GM12892 (cell line): ENCODE results near the gene FANCE.

Experiments used
- DNase-seq: peaks from one replicate; pipeline ENCODE4 v3.0.0; 2011; ENCODE audit not compliant: insufficient read length
- FAIRE-seq: peaks from 2 replicates; lab custom pipeline; 2011; peaks lifted over from hg19 to GRCh38; lab: Jason Lieb, UNC
- POLR2A ChIP-seq: IDR thresholded peaks from 2 replicates; pipeline ENCODE4 v1.6.1; 2011; ENCODE audit warnings: low read depth, low read length, control low read depth
- POLR2AphosphoS5 ChIP-seq: IDR thresholded peaks from 2 replicates; pipeline ENCODE4 v1.6.1; 2011; ENCODE audit warnings: low read depth, low read length, control low read depth
- TAF1 ChIP-seq: IDR thresholded peaks from 2 replicates; pipeline ENCODE4 v1.6.1; 2011; ENCODE audit warnings: low read depth, mild to moderate bottlenecking, control low read depth, low read length, borderline replicate concordance

FANCE gene

DNA sequence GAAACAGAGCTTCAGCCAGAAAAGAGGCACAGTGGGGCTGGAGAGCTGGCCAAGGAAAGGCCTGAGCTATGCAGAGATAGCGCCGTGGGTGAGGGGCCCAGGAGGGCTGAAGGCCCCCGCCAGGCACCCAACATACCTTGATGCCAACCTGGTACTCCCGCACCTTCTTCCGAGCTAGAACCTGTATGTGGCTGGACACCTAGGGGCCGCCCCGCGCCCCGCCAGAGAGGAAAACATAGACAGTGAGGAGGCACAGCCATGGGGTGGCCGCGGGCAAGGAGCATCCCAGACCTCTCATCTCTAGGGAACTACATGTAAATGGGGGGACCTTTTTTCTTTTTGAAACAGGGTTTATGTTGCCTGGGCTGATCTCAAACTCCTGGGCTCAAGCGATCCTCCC, 28.0 kb downstream of the FANCE start:
- FAIRE-seq (no peak), DNase-seq (no peak)
- no peak for TF ChIP-seq POLR2A
- no peak for TF ChIP-seq TAF1
- TF ChIP-seq POLR2AphosphoS5 = no peak

DNA sequence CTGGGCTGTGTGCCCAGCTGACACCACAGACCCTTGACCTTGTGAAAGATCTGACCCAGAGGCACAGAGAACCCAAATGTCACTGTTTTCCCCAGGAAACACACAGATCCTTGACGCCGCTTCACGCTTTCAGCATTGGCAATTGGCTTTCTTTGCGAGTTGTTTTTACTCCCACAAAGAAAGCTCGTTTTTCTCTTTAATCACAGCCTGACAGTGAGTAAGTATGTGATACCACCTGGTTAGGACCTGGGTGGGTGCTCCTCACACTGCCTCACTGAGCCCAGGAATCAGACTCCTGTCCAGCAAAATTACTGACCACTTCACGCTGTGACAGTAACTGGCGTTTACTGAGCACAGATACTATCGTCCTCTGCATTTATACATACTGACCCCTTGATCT, 29.1 kb downstream of the FANCE start:
- FAIRE-seq = no peak
- TF ChIP-seq POLR2A = no peak
- TF ChIP-seq POLR2AphosphoS5 = no peak
- TF ChIP-seq TAF1 = no peak

DNA sequence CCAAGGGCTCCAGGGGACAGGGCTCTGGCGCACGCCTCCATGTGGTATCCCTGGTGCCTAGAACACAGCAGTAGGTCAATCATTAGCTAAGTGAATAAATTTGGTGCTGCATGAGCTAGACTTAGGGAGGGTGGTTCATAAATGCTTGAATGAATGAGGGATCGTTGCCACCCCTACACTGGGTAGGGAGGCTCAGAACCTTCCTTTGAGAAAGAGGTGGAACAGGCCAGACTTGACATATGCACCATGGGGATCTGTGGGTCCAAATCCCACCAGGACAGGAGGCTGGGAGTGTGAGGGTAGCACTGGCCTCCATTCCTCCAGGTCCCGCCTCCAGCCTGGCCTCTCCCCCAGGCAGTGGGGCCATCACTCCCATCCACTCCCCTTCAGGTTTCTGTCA, 30.9 kb downstream of the FANCE start:
- DNase-seq = no peak
- no peak for FAIRE-seq
- TF ChIP-seq TAF1 = no peak
- TF ChIP-seq POLR2A = no peak
- TF ChIP-seq POLR2AphosphoS5 = no peak

More for the DNA sequence above, 29.1 kb downstream of the FANCE start:
- no peak for DNase-seq

DNA sequence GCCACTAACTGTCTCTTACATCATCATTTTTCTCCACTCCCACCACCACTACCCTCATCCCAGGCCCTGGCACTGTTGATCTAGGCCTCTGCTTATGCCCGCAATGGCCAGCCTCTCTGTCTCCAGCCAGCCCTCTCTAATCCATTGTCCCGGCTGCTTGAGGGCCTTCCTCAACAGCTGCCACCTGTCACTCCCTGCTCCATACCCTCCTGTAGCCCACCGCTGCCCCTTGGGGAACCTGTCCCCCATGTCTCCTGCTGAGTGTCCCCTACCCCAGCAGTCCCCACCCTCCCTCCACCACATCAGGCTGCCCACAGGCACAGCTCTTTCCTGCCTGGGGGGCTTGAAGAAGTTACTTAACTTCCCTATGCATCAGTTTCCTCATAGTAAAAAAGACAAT, 31.4 kb downstream of the FANCE start:
- DNase-seq (no peak), FAIRE-seq (no peak)
- no peak for TF ChIP-seq TAF1
- TF ChIP-seq POLR2A = no peak
- no peak for TF ChIP-seq POLR2AphosphoS5

DNA sequence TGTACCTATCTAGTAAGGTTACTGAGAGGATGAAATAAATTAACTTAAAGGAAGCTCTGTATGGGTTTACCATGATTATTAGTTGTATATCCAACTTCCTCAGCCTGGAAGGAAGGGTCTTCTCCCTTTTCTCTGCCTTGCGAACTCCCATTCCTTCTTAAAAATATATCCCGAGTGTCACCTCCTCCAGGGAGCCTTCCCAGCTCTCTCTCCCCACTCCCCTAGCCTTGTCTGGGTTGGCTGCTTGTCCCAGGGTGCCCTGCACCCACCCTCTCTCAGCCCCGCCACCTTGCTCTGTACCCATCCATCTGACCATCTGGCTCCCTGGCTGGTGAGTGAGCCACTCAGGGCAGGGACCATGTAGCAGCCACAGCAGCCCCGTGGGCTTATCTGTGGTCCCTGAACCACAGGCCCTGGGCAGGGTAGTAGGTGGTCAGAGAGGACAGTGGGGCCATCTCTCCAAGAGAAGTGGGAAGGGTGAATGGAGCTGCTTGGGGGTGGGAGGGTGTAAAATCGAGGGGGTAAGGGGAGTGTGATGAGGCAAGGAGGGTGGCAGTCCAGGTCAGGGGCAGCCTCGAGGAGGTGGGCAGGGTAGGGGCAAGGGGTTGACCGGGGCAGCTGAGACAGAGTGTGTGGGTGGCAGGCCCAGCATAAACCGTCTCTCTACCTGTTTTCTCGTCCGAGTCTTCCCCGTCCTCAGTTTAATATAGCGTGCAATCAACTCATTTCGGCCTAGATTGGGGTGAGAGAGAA, 31.9 kb downstream of the FANCE start:
- DNase-seq (no peak), FAIRE-seq (no peak)
- no peak for TF ChIP-seq TAF1
- TF ChIP-seq POLR2A = no peak
- no peak for TF ChIP-seq POLR2AphosphoS5

DNA sequence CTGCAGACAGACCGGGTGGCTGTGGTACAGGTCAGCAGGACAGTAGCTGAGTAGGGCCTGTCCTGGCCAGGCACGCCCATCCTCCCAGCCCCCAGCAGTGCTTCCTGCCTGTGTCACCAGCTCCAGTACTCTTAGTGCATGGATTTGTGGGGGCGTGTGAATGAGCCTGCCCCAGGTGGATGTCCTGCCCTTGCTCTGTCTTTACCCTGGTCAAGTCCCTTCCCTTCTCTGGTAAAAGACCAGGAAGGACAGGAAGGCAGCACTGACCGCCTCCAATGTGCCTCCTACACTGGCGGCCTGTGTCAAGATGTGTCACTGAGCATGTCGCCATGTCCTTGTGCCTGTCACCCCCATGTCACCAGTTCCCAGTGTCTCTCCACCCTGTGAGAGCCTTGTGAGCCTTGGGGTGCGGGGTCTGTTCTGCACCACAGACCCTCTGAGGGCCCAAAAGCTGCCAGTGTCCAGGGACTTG, 32.8 kb downstream of the FANCE start:
- DNase-seq (no peak), FAIRE-seq (no peak)
- TF ChIP-seq POLR2A (no peak), TAF1 (no peak), POLR2AphosphoS5 (no peak)

DNA sequence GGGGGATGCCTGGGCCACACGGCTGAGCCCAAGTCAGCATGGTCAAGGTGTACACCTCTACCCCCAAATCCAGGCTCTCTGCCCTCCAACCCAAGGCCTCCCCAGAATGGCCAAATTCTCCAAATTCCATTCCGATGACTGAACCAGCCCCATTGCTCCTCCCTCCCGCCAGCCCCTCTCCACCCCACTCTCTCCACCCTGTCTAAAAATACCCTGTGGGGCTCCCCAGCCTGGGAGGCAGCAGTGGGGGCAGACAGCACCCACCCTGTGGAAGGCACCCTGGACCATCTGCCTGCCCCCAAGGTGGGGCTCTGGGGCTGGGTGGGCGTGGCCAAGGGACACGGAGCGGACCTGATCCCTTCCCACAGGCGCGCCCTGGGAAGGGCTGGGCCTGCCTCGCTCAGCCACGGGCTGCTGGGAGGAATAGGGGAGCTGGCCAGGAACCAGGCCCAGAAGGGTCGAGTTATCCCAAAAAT, 33.3 kb downstream of the FANCE start:
- TF ChIP-seq TAF1 = no peak
- TF ChIP-seq POLR2A = no peak
- TF ChIP-seq POLR2AphosphoS5 = no peak
- FAIRE-seq (no peak), DNase-seq (no peak)

DNA sequence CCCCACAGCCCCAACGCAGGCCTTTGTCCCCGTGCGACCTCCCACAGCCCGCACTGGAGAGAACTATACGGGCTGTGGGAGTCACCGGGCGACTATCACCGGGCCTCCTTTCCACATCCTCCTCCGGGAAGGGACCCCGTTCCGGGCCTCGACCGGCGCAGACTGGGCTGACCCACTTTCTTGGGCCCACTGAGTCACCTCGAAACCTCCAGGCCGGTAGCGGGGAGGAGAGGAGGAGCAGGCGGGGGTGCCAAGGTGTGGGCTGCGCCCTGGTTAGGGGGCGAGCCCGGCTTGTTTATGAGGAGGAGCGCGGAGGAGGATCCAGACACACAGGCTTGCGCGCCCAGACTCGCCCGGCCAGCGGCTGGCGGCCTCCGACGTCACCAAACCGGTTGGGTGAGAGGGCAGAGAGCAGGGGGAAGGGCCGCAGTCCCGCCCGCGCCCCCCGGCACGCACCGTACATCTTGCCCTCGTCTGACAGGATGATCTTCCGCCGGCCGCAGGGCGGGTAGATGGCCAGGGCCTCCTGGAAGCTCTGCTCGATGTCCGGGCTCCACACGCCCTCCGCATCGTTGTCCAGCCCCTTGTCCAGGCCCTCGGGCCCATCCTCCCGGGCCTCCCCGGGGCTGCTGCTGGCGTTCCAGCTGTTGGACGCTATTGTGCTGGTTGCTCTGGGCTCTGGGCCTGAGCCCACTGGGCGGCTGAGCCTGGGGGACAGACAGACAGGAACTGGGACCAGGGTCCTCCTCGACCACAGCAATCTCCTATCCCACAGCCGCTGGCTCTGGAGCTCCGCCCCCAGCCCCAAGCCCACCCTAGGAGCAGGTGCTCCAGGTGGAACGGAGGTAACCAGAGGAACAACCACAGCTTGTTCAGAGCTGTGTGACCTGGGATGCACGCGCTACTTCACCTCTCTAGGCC, 34.1 kb downstream of the FANCE start:
- TF ChIP-seq POLR2AphosphoS5 (no peak), POLR2A (no peak), TAF1 (no peak)
- FAIRE-seq = no peak
- no peak for DNase-seq

DNA sequence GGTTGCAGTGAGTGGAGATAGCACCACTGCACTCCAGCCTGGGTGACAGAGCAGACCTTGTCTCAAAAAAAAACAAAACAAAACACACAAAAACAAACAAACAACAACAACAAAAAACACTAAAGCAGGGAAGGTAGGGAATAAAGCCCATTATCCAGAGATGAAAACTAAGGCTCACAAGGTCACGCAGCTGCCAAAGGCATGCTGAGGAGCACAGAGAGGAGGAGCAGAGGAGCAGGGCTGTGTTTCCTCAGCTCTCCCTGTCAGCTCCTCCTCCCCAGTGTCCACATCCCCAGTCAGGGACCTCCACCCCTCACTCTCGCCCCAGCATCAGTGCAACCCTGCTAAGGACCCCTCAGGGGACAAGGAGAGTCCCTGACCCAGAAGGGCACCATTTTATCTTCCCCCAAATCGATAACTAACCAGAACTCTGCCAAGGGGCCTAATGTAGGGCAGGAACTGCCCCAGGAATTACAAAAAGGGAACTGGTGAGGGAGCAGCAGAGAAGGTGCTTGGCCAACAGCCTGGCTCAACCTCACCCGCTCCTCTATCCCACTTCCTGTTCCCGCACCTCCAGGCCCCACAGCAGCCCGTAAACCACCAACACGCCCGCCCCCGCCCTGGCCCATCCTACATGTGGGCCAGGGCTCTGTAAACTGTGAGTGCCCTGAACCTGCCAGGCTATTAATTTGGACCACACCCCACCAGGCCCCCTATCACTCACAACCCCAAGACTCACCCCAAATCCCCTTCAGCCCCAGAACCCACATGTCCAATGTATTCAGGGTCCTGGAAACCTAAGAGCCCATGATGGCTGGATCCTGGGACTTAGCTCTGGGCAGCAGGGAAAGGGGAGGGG, 35.7 kb downstream of the FANCE start:
- no peak for FAIRE-seq
- no peak for DNase-seq
- TF ChIP-seq TAF1 (no peak), POLR2A (no peak), POLR2AphosphoS5 (no peak)

DNA sequence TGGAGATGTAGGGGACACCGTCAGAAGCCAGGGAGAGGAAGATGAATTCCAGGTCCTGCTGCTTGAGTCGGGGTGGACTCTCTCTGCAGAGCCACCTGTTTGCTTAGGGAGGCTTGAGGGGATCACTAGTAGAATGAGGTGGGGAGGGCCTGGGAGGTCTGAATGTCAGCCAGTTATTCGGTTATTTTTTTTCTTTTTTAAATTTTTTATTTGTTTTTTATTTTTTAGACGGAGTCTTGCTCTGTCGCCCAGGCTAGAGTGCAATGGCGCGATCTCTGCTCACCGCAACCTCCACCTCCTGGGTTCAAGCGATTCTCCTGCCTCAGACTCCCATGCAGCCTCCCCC, 36.4 kb downstream of the FANCE start:
- no peak for FAIRE-seq
- DNase-seq = no peak
- TF ChIP-seq POLR2A = no peak
- TF ChIP-seq TAF1 = no peak
- TF ChIP-seq POLR2AphosphoS5 = no peak

DNA sequence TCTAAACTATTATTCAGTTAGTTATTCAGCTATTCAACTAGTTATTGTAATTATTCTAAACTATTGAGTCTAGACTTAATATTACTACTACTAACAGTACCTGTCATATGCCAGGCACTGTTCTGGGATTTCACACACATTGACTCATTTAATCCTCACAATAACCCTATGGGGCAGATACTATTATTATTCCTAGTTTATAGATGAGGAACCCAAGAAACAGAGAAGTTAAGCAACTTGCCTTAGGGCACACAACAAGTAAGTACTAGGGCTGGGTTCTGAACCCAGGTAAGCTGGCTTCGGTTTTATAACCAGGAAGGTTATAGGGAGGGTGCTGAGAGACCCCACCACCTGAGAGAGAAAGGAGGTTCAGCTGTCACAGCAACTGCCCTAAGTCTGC, 36.9 kb downstream of the FANCE start:
- DNase-seq = no peak
- no peak for FAIRE-seq
- no peak for TF ChIP-seq TAF1
- no peak for TF ChIP-seq POLR2A
- TF ChIP-seq POLR2AphosphoS5 = no peak

DNA sequence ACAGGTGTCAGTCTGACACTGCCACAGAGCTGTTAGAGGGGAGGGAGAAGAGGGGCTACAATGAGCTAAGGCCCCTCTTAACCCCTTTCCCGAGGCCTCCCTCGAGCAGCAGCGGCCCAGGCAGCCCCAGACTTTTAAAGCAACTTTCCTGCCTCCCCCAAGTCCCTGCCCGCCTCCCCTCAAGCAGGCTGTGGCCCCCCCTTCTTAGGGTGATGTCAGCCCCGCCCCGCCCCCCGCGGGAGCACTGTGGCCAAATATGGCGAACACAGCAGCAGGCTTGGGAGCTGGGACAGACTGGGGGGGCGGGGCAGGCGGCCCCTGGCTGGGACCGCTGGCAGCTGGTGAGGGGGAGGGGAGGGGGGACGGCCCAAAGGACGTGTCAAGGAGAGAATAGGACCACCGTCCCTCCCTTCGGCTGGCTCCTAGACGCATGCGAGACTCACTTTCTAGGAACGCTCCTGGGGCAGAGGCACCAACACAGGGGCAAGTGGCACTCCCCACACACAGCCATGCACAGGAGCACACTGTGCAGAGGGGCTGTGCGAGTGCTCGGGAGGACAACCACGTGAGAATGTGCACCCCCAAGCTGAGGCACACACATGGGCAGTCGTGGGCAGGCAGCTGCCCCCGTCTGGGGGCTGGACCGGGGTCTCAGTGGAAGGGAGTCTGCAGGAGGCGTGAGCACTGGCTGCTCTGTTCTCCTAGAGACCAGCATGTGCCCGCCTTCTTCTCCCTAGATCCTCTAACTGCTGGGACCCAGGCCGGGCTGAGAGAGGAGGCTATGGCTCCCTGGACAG, 38.1 kb downstream of the FANCE start:
- FAIRE-seq (no peak), DNase-seq (no peak)
- TF ChIP-seq POLR2A = no peak
- no peak for TF ChIP-seq TAF1
- no peak for TF ChIP-seq POLR2AphosphoS5
